HepG2 (cell line): Measurements from ENCODE around the gene WLS. TPM values are rescaled to one million over a fixed set of nuclear protein-coding genes. Genes with fewer than 3 reads are reported as not detected.

Experiments
- ATAC-seq: fragments of 200-7000 bp; cut with Tn5 transposase; 3 replicates; pipeline ENCODE4 v1.9.1; 2020; ENCODE audit warnings: mild to moderate bottlenecking, moderate library complexity
- BruUV-seq: library from RNA; stranded (reverse); fragments of 400-500 nt; replicated peaks from 2 replicates; lab custom pipeline; 2021; lab: Mats Ljungman, UMichigan
- CTCF ChIA-PET: fragments of 300-600 bp; formaldehyde crosslinking; extraction: SDS; loops from one replicate; lab custom pipeline; 2021; ENCODE audit warnings: low total read pairs, inconsistent platforms, low intra/inter-chr PET ratio; lab: Yijun Ruan, JAX
- POLR2A ChIA-PET: fragments of 350-600 bp; sonication (Branson Sonifier 250); formaldehyde crosslinking; loops from one replicate; lab custom pipeline; 2020; ENCODE audit warnings: antibody characterized with exemption, inconsistent platforms; lab: Yijun Ruan, JAX
- DNase-seq: peaks from one replicate; pipeline ENCODE4 v3.0.0-alpha.2; 2015; ENCODE audit warnings: low spot score
- FAIRE-seq: peaks from 3 replicates; lab custom pipeline; 2011; peaks lifted over from hg19 to GRCh38; lab: Jason Lieb, UNC
- H2AFZ ChIP-seq: one replicate; pipeline ENCODE4 v1.6.1; 2011; ENCODE audit warnings: low read length, inconsistent platforms
- H3K27ac ChIP-seq: fragments of 300-600 bp; 3 replicates; pipeline ENCODE4 v1.8.0; 2011; ENCODE audit warnings: mixed run types, mild to moderate bottlenecking, mixed read lengths, low read length, inconsistent platforms; ENCODE audit not compliant: insufficient read depth; ENCODE audit errors: extremely low read length
- H3K27me3 ChIP-seq, 2 experiments: fragments of 200-600 bp in 1 of 2; 2 replicates in 1 of 2; 3 replicates in 1 of 2; pipeline versions ENCODE4 v1.6.0 to v1.8.0; 2011; ENCODE audit warnings: low read length in 2 of 2, mild to moderate bottlenecking in 2 of 2, moderate library complexity in 2 of 2, inconsistent platforms in 1 of 2; ENCODE audit not compliant: insufficient read depth in 2 of 2, control insufficient read depth in 1 of 2
- H3K36me3 ChIP-seq, 2 experiments: fragments of 200-600 bp in 1 of 2; replicated peaks in 1 of 2; 2 replicates in 1 of 2; 3 replicates in 1 of 2; pipeline versions ENCODE4 v1.5.1 to v1.8.0; 2011; ENCODE audit warnings: low read length in 2 of 2, inconsistent platforms in 1 of 2; ENCODE audit not compliant: insufficient read depth in 2 of 2, control insufficient read depth in 1 of 2
- H3K4me1 ChIP-seq: 2 replicates; pipeline ENCODE4 v1.5.1; 2012; ENCODE audit warnings: low read length, inconsistent platforms; ENCODE audit not compliant: insufficient read depth
- H3K4me2 ChIP-seq: 2 replicates; pipeline ENCODE4 v1.6.0; 2011; ENCODE audit warnings: low read depth, low read length, inconsistent platforms
- H3K4me3 ChIP-seq, 3 experiments: fragments of 200-600 bp in 1 of 3; sonication (generic), shearing (Covaris generic) in 1 of 3; replicated peaks in 1 of 3; 2 replicates each; pipeline ENCODE4 v1.5.1; 2011 to 2016; ENCODE audit warnings: low read length in 3 of 3, inconsistent platforms in 2 of 3, low read depth in 2 of 3, mild to moderate bottlenecking in 2 of 3, control low read depth in 1 of 3, mixed read lengths in 1 of 3; ENCODE audit not compliant: insufficient read depth in 1 of 3
- H3K79me2 ChIP-seq: one replicate; pipeline ENCODE4 v1.6.1; 2011; ENCODE audit warnings: low read length, inconsistent platforms; ENCODE audit not compliant: insufficient read depth
- H3K9ac ChIP-seq: 2 replicates; pipeline ENCODE4 v1.6.0; 2011; ENCODE audit warnings: mild to moderate bottlenecking, low read depth, low read length, inconsistent platforms; ENCODE audit not compliant: insufficient read depth
- H3K9me3 ChIP-seq: 2 replicates; pipeline ENCODE4 v1.5.1; 2012; ENCODE audit warnings: mild to moderate bottlenecking, low read length
- H4K20me1 ChIP-seq: 2 replicates; pipeline ENCODE4 v1.6.0; 2011; ENCODE audit warnings: inconsistent platforms, mild to moderate bottlenecking, low read length, moderate library complexity; ENCODE audit not compliant: insufficient read depth
- BATF2 ChIP-seq: sonication (generic); formaldehyde crosslinking; IDR thresholded peaks from 2 replicates; pipeline ENCODE4 v1.8.0; 2022; ENCODE audit warnings: mild to moderate bottlenecking, missing genetic modification reagents, moderate library complexity
- GTF2F1 ChIP-seq: fragments of 150-350 bp; IDR thresholded peaks from 2 replicates; pipeline ENCODE4 v1.6.1; 2014; ENCODE audit warnings: low read length
- HCFC1 ChIP-seq: fragments of 150-350 bp; IDR thresholded peaks from 2 replicates; pipeline ENCODE4 v1.6.1; 2014; ENCODE audit warnings: low read depth, low read length
- HMG20A ChIP-seq: IDR thresholded peaks from 2 replicates; pipeline ENCODE4 v1.6.1; 2016; ENCODE audit warnings: borderline replicate concordance
- MXD4 ChIP-seq: IDR thresholded peaks from 2 replicates; pipeline ENCODE4 v1.6.1; 2016; ENCODE audit warnings: mild to moderate bottlenecking, missing biosample characterization, missing genetic modification reagents
- NKX3-1 ChIP-seq: sonication (generic); formaldehyde crosslinking; IDR thresholded peaks from 2 replicates; pipeline ENCODE4 v1.5.0; 2020; ENCODE audit warnings: missing genetic modification reagents
- NR2F6 ChIP-seq, 2 experiments: IDR thresholded peaks; 2 replicates each; pipeline ENCODE4 v1.6.1; 2016; ENCODE audit warnings: antibody characterized with exemption in 1 of 2, mild to moderate bottlenecking in 1 of 2
- SNAI1 ChIP-seq: sonication (generic); formaldehyde crosslinking; IDR thresholded peaks from 2 replicates; pipeline ENCODE4 v1.5.0; 2020; ENCODE audit warnings: mild to moderate bottlenecking, missing genetic modification reagents, borderline replicate concordance
- ZNF776 ChIP-seq: sonication (generic); formaldehyde crosslinking; IDR thresholded peaks from 2 replicates; pipeline ENCODE4 v1.4.0; 2020; ENCODE audit warnings: mild to moderate bottlenecking, missing genetic modification reagents
- ZNF780A ChIP-seq: sonication (generic); formaldehyde crosslinking; IDR thresholded peaks from 2 replicates; pipeline ENCODE4 v1.8.0; 2022; ENCODE audit warnings: mild to moderate bottlenecking, missing genetic modification reagents, moderate library complexity
- WGBS: methylation state at CpG from one replicate; pipeline ENCODE4 v1.1.6; 2017; ENCODE audit warnings: low lambda C conversion rate; 5-methylcytosine and 5-hydroxymethylcytosine counted together
- in situ Hi-C: cut with HindIII; loops from 2 replicates; pipeline ENCODE4 v1.10.0; 2017; ENCODE audit warnings: low pct_unique_long_range_greater_than_20kb; ENCODE audit not compliant: extremely low pct_ligation_motif_present
- intact Hi-C: fragments of 100-400 bp; cut with micrococcal nuclease; formaldehyde crosslinking; loops from one replicate; pipeline ENCODE4 v1.10.0; 2022; ENCODE audit not compliant: unreplicated experiment
- polyA plus RNA-seq, 8 experiments: library from polyadenylated mRNA; depleted of rRNA in 3 of 8; stranded (reverse) in 7 of 8; unstranded in 1 of 8; fragments of >200 nt; fragmentation: Illumina TruSeq in 4 of 8; extraction: Trizol in 4 of 8; gene quantifications; 2 replicates each; pipeline versions ENCODE4 v1.2.1 to v1.2.3, GENCODE V29; 2011 to 2016; ENCODE audit warnings: low read depth in 4 of 8, missing spikeins in 1 of 8, mixed read lengths in 1 of 8; ENCODE audit not compliant: insufficient read depth in 1 of 8
- total RNA-seq, 5 experiments: library from RNA; depleted of rRNA; stranded (reverse); fragments of >200 nt; fragmentation: Illumina TruSeq; extraction: Trizol; gene quantifications; 2 replicates each; pipeline ENCODE4 v1.2.3, GENCODE V29; 2016; ENCODE audit warnings: low read depth in 1 of 5

WLS gene
- total and polyA plus RNA-seq, 2 of the 13 experiments (the other 11 are each of a cell fraction or from before 2014, with no cell fraction given) = not detected

- H3K4me1 ChIP-seq = no peaks in the 10 kb centered on the region
- in situ Hi-C loops (no loop called here), intact Hi-C loops (no loop called here)
- H3K4me2 ChIP-seq = no peak overlapping the region
- H3K4me3 ChIP-seq = no peak overlapping the region
- FAIRE-seq = no peak
- no peaks in the 10 kb centered on the region for H3K9me3 ChIP-seq
- BruUV-seq = no TSS peak
- DNase-seq = no peak
- H3K79me2 ChIP-seq = no peaks in the 10 kb centered on the region
- no peaks in the 10 kb centered on the region for H4K20me1 ChIP-seq
- WGBS = 7% methylated on average over 3 of the region's 5 CpGs
- ATAC-seq = no peak
- TF ChIP-seq BATF2 (CRISPR knock-in tag) = no peak
- TF ChIP-seq NKX3-1 = no peak
- TF ChIP-seq HCFC1 = no peak
- TF ChIP-seq MXD4 (CRISPR knock-in tag) = no peak
- no peak overlapping the region for H3K9ac ChIP-seq
- 0 out of 5 replicates have a peak, but pooled peaks cover 0 to 3% of the 10 kb centered on the region in 2 experiments for H3K27me3 ChIP-seq
- no peaks in the 10 kb centered on the region for H3K36me3 ChIP-seq
- ChIA-PET POLR2A (no interaction called here), CTCF (no interaction called here)
- no peak overlapping the region for H2AFZ ChIP-seq
- H3K27ac ChIP-seq = no peak overlapping the region
These were observed 83.1 kb downstream of the WLS start for GRCh38 chr1:68149110-68149798.

GRCh38 chr1:68148631-68149030 lies 83.7 kb downstream of the WLS start:
- Histone ChIP-seq H3K9ac (no peak overlapping the region), H3K36me3 (no peaks in the 10 kb centered on the region), H3K4me2 (no peak overlapping the region), H3K4me3 (no peak overlapping the region), H3K27ac (no peak overlapping the region), H4K20me1 (no peaks in the 10 kb centered on the region), H2AFZ (no peak overlapping the region), H3K9me3 (no peaks in the 10 kb centered on the region), H3K4me1 (no peaks in the 10 kb centered on the region), H3K27me3 (no peaks in the 10 kb centered on the region), H3K79me2 (no peaks in the 10 kb centered on the region)
- no TSS peak for BruUV-seq
- 31% methylated on average over 8 of the region's 8 CpGs for WGBS
- FAIRE-seq (no peak), DNase-seq (no peak), ATAC-seq (no peak)
- CTCF ChIA-PET = no interaction called here
- in situ Hi-C loops (no loop called here), intact Hi-C loops (no loop called here)
- no peak for TF ChIP-seq ZNF780A (CRISPR knock-in tag)
- no peak for TF ChIP-seq HMG20A (CRISPR knock-in tag)
- no peak for TF ChIP-seq GTF2F1
- no peak for TF ChIP-seq NR2F6 (IDR thresholded peaks at IDR 0.05)
- TF ChIP-seq NR2F6 (CRISPR knock-in tag; IDR thresholded peaks at IDR 0.05) = no peak
- TF ChIP-seq SNAI1 (CRISPR knock-in tag) = no peak
- TF ChIP-seq ZNF776 (CRISPR knock-in tag) = no peak
- POLR2A ChIA-PET = no interaction called here
